Measurements from ENCODE around the gene HDAC11. TPM values are rescaled to one million over a fixed set of nuclear protein-coding genes. Genes with fewer than 3 reads are reported as not detected.

HDAC11 gene
- total and polyA plus RNA-seq, 4 donors: 2.5 to 9.0 (median 3.2) TPM

DNA sequence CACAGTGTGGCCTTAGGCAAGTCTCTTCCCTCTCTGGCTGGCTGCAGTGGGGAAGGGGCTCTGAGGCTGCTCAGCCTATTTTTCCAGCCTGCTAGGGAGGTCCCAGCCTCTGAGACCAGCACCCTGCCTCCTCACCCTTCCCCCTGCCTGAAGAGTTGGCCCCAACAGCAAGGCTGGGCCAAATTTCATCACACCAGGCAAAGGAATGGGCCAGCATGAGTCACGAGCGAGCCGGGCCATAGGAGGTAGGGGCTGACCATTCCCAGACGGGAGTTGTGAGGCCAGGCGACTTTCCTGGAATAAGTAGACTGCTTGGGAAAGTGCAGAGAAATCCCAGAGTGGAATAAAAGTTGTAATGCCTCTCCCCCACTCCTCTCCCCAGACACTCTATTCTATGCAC lies 63.1 kb downstream of the HDAC11 start:
- Histone ChIP-seq H3K27ac (ENCODE audit: low read depth in 1 of 2, low read length in 2 of 2) (no peak overlapping the region), H3K9ac (ENCODE audit: low read depth in 1 of 2, low read length in 2 of 2) (no peak overlapping the region), H3K9me3 (ENCODE audit: control insufficient read depth in 4 of 4, low read length in 3 of 4) (peaks cover 2 to 18% (median 4%) of the 10 kb centered on the region in 4 donors), H3K27me3 (ENCODE audit: control insufficient read depth in 4 of 4, insufficient read depth in 4 of 4, low read length in 3 of 4) (peaks cover 0 to 16% (median 3%) of the 10 kb centered on the region in 4 donors), H3K36me3 (ENCODE audit: control insufficient read depth in 4 of 4, insufficient read depth in 3 of 4, low read depth in 1 of 4, low read length in 3 of 4) (no peaks in the 10 kb centered on the region), H3K4me3 (ENCODE audit: low read depth in 1 of 3, low read length in 3 of 3) (no peak overlapping the region), H3K4me1 (ENCODE audit: control insufficient read depth in 4 of 4, insufficient read depth in 4 of 4, low read length in 3 of 4) (peaks cover 0 to 2% (median 0%) of the 10 kb centered on the region in 4 donors)
- no peak for DNase-seq (ENCODE audit: low spot score)
- WGBS: 86% methylated on average over 5 of the region's 5 CpGs
- TF ChIP-seq TAF1 (conservative IDR thresholded peaks at IDR 0.05) (no peak), YY1 (IDR thresholded peaks at IDR 0.05) (no peak), JUND (IDR thresholded peaks at IDR 0.05) (no peak), NR2F2 (IDR thresholded peaks at IDR 0.05) (no peak), SP1 (IDR thresholded peaks at IDR 0.05) (no peak), FOXA1 (IDR thresholded peaks at IDR 0.05) (no peak), REST (IDR thresholded peaks at IDR 0.05) (no peak), RXRA (IDR thresholded peaks at IDR 0.05) (no peak), HNF4A (conservative IDR thresholded peaks at IDR 0.05) (no peak), GABPA (IDR thresholded peaks at IDR 0.05 in 1 of 2, conservative IDR thresholded peaks at IDR 0.05 in 1 of 2) (no peak), RAD21 (IDR thresholded peaks at IDR 0.05) (no peak), HNF4G (IDR thresholded peaks at IDR 0.05) (no peak), EGR1 (IDR thresholded peaks at IDR 0.05; ENCODE audit: low read depth in 2 of 2) (no peak), ZBTB33 (IDR thresholded peaks at IDR 0.05) (no peak), FOXA2 (IDR thresholded peaks at IDR 0.05) (no peak)
- TF ChIP-seq, protein P1, sequence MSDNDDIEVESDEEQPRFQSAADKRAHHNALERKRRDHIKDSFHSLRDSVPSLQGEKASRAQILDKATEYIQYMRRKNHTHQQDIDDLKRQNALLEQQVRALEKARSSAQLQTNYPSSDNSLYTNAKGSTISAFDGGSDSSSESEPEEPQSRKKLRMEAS (IDR thresholded peaks at IDR 0.05): no peak
- TF ChIP-seq, protein P2, sequence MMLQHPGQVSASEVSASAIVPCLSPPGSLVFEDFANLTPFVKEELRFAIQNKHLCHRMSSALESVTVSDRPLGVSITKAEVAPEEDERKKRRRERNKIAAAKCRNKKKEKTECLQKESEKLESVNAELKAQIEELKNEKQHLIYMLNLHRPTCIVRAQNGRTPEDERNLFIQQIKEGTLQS (IDR thresholded peaks at IDR 0.05): no peak
- TF ChIP-seq, protein P3, sequence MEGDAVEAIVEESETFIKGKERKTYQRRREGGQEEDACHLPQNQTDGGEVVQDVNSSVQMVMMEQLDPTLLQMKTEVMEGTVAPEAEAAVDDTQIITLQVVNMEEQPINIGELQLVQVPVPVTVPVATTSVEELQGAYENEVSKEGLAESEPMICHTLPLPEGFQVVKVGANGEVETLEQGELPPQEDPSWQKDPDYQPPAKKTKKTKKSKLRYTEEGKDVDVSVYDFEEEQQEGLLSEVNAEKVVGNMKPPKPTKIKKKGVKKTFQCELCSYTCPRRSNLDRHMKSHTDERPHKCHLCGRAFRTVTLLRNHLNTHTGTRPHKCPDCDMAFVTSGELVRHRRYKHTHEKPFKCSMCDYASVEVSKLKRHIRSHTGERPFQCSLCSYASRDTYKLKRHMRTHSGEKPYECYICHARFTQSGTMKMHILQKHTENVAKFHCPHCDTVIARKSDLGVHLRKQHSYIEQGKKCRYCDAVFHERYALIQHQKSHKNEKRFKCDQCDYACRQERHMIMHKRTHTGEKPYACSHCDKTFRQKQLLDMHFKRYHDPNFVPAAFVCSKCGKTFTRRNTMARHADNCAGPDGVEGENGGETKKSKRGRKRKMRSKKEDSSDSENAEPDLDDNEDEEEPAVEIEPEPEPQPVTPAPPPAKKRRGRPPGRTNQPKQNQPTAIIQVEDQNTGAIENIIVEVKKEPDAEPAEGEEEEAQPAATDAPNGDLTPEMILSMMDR (IDR thresholded peaks at IDR 0.05; ENCODE audit: low read depth, low read length, missing input control): no peak
